GM12878 (cell line): ENCODE data around the gene SUSD6.

Experiments
- BACH1 ChIP-seq: fragments of 450-650 bp; IDR thresholded peaks from 2 replicates; pipeline ENCODE4 v1.6.1; 2017; ENCODE audit warnings: mild to moderate bottlenecking, borderline replicate concordance
- BRCA1 ChIP-seq: IDR thresholded peaks from 2 replicates; pipeline ENCODE4 v1.6.1; 2011; ENCODE audit warnings: low read depth, low read length, improper control_type of control experiment
- CTCF ChIP-seq, 3 experiments: IDR thresholded peaks in 2 of 3; conservative IDR thresholded peaks in 1 of 3; 2 replicates each; pipeline ENCODE4 v1.5.1; 2011; ENCODE audit warnings: low read depth in 3 of 3, low read length in 3 of 3, mild to moderate bottlenecking in 3 of 3, control low read depth in 2 of 3, moderate library complexity in 2 of 3, inconsistent platforms in 1 of 3, mixed read lengths in 1 of 3; ENCODE audit not compliant: control insufficient read depth in 2 of 3, insufficient read depth in 1 of 3; ENCODE audit errors: extremely low read depth in 1 of 3
- EP300 ChIP-seq, 2 experiments: fragments of 150-350 bp in 1 of 2; IDR thresholded peaks; 2 replicates each; pipeline ENCODE4 v1.6.1; 2011 to 2012; ENCODE audit warnings: low read depth in 2 of 2, low read length in 2 of 2, borderline replicate concordance in 1 of 2, improper control_type of control experiment in 1 of 2, inconsistent platforms in 1 of 2; ENCODE audit not compliant: control insufficient read depth in 1 of 2
- EZH2 ChIP-seq: IDR thresholded peaks from 2 replicates; pipeline ENCODE4 v1.6.1; 2012; ENCODE audit warnings: low read depth, mild to moderate bottlenecking, control low read depth, inconsistent platforms, low read length, borderline replicate concordance; ENCODE audit not compliant: control insufficient read depth
- NFXL1 ChIP-seq: fragments of 450-650 bp; IDR thresholded peaks from 2 replicates; pipeline ENCODE4 v1.6.1; 2017; ENCODE audit warnings: antibody characterized with exemption, mild to moderate bottlenecking, borderline replicate concordance
- POLR2A ChIP-seq: IDR thresholded peaks from 2 replicates; pipeline ENCODE4 v1.6.1; 2011; ENCODE audit warnings: low read depth, mild to moderate bottlenecking, low read length
- POLR2AphosphoS5 ChIP-seq: IDR thresholded peaks from 2 replicates; pipeline ENCODE4 v1.6.1; 2011; ENCODE audit warnings: mild to moderate bottlenecking, low read length, inconsistent platforms
- POU2F2 ChIP-seq: IDR thresholded peaks from 3 replicates; pipeline ENCODE4 v1.6.1; 2011; ENCODE audit warnings: low read depth, mild to moderate bottlenecking, low read length, borderline replicate concordance
- TCF12 ChIP-seq: IDR thresholded peaks from 2 replicates; pipeline ENCODE4 v1.6.1; 2011; ENCODE audit warnings: low read depth, mild to moderate bottlenecking, low read length

DNA sequence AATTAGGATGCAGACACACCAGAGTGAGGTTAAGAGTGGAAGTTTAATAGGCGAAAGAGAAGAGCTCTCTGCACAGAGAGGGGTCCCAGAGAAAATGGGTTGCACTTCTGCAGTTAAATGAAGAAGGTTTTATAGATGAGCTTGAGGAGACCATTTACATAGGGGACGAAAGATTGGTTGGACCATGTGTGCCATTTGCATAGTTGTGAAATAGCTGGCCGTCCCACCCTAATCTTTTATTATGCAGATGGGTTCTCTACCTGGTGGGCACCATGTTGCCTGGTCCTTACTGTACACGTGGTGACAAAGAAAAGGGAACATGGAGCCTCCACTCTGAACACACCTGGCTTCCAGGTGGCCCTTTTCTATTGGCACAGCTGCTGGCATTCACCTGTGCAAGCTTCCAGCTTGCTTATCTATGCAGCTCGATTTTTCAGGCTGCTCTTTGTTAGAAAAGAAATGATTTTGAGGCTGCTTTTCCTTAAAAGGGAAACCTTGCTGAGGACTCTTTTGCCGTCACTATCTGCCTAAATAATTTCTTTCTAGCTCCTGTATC is 88.4 kb downstream of the SUSD6 start:
- no peak for TF ChIP-seq CTCF (IDR thresholded peaks at IDR 0.05 in 2 of 3, conservative IDR thresholded peaks at IDR 0.05 in 1 of 3; ENCODE audit: control insufficient read depth in 2 of 3, extremely low read depth in 1 of 3, insufficient read depth in 1 of 3, low read depth in 3 of 3, low read length in 3 of 3)
- TF ChIP-seq POLR2A = no peak
- TF ChIP-seq POLR2AphosphoS5 = no peak
- no peak for TF ChIP-seq NFXL1
- no peak for TF ChIP-seq POU2F2
- TF ChIP-seq BRCA1 = no peak
- no peak for TF ChIP-seq EP300 (IDR thresholded peaks at IDR 0.05; ENCODE audit: borderline replicate concordance in 1 of 2, control insufficient read depth in 1 of 2, low read depth in 2 of 2, low read length in 2 of 2)
- no peak for TF ChIP-seq EZH2
- TF ChIP-seq BACH1 = no peak
- no peak for TF ChIP-seq TCF12
